GM18526 (cell line): ENCODE measurements around the gene PLCG2.

Experiments
- POLR2A ChIP-seq: IDR thresholded peaks from 3 replicates; pipeline ENCODE4 v1.6.1; 2011; ENCODE audit not compliant: insufficient read length; ENCODE audit errors: extremely low read depth

PLCG2 gene

DNA sequence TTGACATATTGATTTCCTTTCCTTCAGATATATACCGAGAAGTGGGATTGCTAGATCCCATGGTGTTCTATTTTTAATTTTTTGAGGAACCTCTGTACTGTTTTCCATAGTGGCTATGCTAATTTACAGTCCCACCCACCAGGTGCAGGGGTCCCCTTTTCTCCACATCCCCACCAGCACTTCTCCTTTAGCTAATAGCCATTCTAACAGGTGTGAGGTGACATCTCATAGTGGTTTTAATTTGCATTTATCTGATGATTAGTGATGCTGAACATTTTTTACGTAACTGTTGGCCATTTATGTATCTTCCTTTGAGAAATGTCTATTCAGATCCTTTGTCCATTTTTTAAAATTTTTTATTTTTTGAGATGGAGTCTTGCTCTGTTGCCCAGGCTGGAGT is 138.3 kb downstream of the PLCG2 start:
- TF ChIP-seq POLR2A: no peak

GRCh38 chr16:81918927-81919326 is 139.8 kb downstream of the PLCG2 start:
- TF ChIP-seq POLR2A: no peak

- no peak for TF ChIP-seq POLR2A
Observed at GRCh38 chr16:81920498-81920897, 141.4 kb downstream of the PLCG2 start.

- no peak for TF ChIP-seq POLR2A
Observed at GRCh38 chr16:81921085-81921814, 142.2 kb downstream of the PLCG2 start.

GRCh38 chr16:81921843-81922584 is 142.9 kb downstream of the PLCG2 start:
- TF ChIP-seq POLR2A: no peak

- no peak for TF ChIP-seq POLR2A
Observed at GRCh38 chr16:81923296-81923695, 144.2 kb downstream of the PLCG2 start.

- TF ChIP-seq POLR2A: no peak
Observed at GRCh38 chr16:81925016-81925415, 145.9 kb downstream of the PLCG2 start.

- no peak for TF ChIP-seq POLR2A
Observed at GRCh38 chr16:81926036-81926435, 146.9 kb downstream of the PLCG2 start.

- no peak for TF ChIP-seq POLR2A
Observed at GRCh38 chr16:81927561-81928185, 148.6 kb downstream of the PLCG2 start.

- TF ChIP-seq POLR2A: no peak
Observed at GRCh38 chr16:81928271-81928918, 149.3 kb downstream of the PLCG2 start.

DNA sequence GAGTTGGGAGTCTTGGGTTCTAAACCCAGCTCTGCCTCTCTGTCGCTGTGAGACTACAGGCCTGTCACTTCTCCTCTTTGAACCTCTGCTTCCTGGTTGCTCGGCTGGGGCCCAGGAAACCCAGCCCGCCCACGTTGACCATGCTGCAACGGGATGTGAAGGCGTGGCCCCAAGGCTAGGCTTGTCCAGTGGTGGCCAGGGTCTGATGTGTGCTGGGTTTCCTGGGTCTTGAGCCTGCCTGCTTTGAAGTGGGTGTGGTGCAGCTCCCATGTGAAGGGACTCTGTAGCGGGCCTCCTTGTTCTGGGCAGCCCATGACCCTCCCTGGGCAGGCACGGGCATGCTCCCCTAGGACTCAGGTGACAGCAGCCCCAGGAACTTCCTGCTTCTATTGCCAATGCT is 149.9 kb downstream of the PLCG2 start:
- no peak for TF ChIP-seq POLR2A

- no peak for TF ChIP-seq POLR2A
Observed at GRCh38 chr16:81929841-81930240, 150.8 kb downstream of the PLCG2 start.

DNA sequence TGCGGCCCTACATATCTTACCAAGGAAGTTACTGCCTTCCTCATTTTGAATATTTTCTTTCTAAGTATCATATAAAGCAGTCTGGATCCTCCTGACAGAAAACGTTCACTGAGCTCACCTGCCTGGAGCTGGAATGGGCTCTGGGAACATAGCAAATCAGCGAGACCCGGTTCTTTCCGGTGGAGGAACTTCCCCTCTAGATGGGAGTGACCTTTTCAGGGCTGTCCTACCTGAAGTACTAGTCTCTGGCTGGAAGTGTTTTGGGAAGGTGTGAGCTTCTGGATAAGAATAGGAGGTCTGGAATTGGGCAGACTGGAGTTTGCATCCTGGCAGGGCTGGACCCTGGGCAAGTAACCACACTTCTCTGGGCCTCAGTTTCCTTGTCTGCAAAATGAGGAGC is 152.8 kb downstream of the PLCG2 start:
- TF ChIP-seq POLR2A: no peak

DNA sequence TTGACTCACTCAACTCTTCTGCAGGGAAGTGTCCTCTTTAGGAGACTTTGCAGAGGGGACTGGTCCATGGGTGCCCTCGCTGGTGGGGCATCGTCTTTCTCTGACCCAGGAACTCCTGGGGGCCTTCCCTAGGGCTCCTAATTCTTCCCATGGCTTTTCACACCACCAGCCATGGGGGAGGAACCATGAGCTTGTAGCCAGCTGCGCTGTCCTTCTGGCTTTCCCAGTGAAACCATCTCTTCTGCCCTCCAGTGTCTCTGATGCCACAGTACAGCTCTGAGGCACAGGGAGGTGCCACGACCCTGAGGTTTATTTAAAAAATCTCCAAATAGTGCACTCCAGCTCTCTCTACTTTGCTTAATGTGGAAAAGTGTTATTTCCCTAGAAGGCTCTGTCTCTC is 153.6 kb downstream of the PLCG2 start:
- no peak for TF ChIP-seq POLR2A

DNA sequence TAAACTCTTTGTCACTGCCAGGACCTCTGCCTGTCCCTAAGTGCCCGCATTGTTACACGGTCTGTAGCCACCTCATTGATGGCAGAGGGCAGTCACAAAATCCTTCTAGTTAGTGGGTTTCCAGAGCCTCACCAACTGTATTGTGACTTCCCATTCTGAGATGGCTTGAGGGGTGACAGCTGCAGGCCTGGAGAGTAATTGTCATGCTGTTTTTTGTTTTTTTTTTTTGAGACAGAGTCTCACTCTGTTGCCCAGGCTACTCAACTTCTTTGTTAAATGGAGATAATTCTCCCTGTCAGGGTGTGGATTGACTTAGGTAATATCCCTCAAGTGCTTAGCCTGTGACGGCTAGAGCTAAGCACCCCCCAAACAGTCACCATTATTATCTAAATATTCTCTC is 154.3 kb downstream of the PLCG2 start:
- no peak for TF ChIP-seq POLR2A
